Body of pancreas (tissue), 4 donors: ENCODE data around the gene TMEM269. TPM values are rescaled to one million over a fixed set of nuclear protein-coding genes. Genes with fewer than 3 reads are reported as not detected.

Experiments
- ATAC-seq: fragments of 150-250 bp; one replicate; pipeline ENCODE4 v1.9.1; 2016
- DNase-seq, 4 donors: peaks; one replicate each; pipeline ENCODE4 v3.0.0-alpha.2; 2019
- H3K27ac ChIP-seq, 4 donors: fragments of 200-600 bp; sonication (generic); 1 replicate in 3 of 4; 2 replicates in 1 of 4; pipeline versions ENCODE4 v1.5.1 to v1.6.1; 2016 to 2019; ENCODE audit warnings: mild to moderate bottlenecking in 1 of 4, mixed read lengths in 1 of 4, moderate library complexity in 1 of 4
- H3K27me3 ChIP-seq, 2 donors: fragments of 200-600 bp; sonication (generic); one replicate each; pipeline ENCODE4 v1.6.0; 2016; ENCODE audit warnings: mild to moderate bottlenecking in 1 of 2
- H3K36me3 ChIP-seq, 2 donors: fragments of 200-600 bp; sonication (generic); replicated peaks in 1 of 2; 2 replicates each; pipeline ENCODE4 v1.5.1; 2016; ENCODE audit warnings: low read depth in 2 of 2; ENCODE audit not compliant: insufficient read depth in 1 of 2
- H3K4me1 ChIP-seq: fragments of 200-600 bp; sonication (generic); one replicate; pipeline ENCODE4 v1.6.0; 2016
- H3K4me3 ChIP-seq, 2 donors: fragments of 200-600 bp; sonication (generic); 1 replicate in 1 of 2; 2 replicates in 1 of 2; pipeline ENCODE4 v1.5.1; 2016 to 2019
- H3K9me3 ChIP-seq, 3 donors: fragments of 200-600 bp; sonication (generic); 1 replicate in 2 of 3; 2 replicates in 1 of 3; pipeline ENCODE4 v1.5.1; 2016
- CTCF ChIP-seq, 7 experiments: fragments of 450-650 bp in 4 of 7; fragments of 200-600 bp in 3 of 7; sonication (generic) in 3 of 7; IDR thresholded peaks; one replicate each; pipeline ENCODE4 v1.5.1; 2016 to 2019; ENCODE audit warnings: antibody characterized with exemption in 7 of 7
- POLR2A ChIP-seq, 3 donors: fragments of 450-650 bp; IDR thresholded peaks; one replicate each; pipeline ENCODE4 v1.6.1; 2016; ENCODE audit warnings: antibody characterized with exemption in 3 of 3, mild to moderate bottlenecking in 2 of 3
- WGBS, 2 donors: methylation state at CpG; one replicate each; pipeline ENCODE4 v1.1.5; 2017; 5-methylcytosine and 5-hydroxymethylcytosine counted together
- intact Hi-C: fragments of 100-400 bp; cut with DNase I; formaldehyde crosslinking; loops from one replicate; pipeline ENCODE4 v1.15.1; 2023
- total RNA-seq, 2 donors: library from RNA; depleted of rRNA; stranded (reverse); fragments of >200 nt; gene quantifications; one replicate each; pipeline ENCODE4 v1.1.0, GENCODE V29; 2016

TMEM269 gene
- total RNA-seq, 2 donors from 2014 or later = not detected

GRCh38 chr1:42736571-42737200, 48.1 kb upstream of the TMEM269 start:
- DNase-seq (no peak), ATAC-seq (no peak)
- Histone ChIP-seq H3K4me3 (no peak overlapping the region), H3K27me3 (no peaks in the 10 kb centered on the region), H3K9me3 (no peaks in the 10 kb centered on the region), H3K36me3 (no peaks in the 10 kb centered on the region), H3K27ac (no peak overlapping the region), H3K4me1 (no peaks in the 10 kb centered on the region)
- TF ChIP-seq CTCF (IDR thresholded peaks at IDR 0.05) (no peak), POLR2A (IDR thresholded peaks at IDR 0.05) (no peak)
- WGBS, 2 donors = 88 to 93% methylated on average over 8 of the region's 8 CpGs
- intact Hi-C loops = no loop called here

- peak; percentile 65 for ATAC-seq
- WGBS, 2 donors = 24 to 40% methylated on average over 5 of the region's 5 CpGs
- H3K27ac ChIP-seq = no peak overlapping the region
Measured at GRCh38 chr1:42737257-42737656, 47.5 kb upstream of the TMEM269 start.

GRCh38 chr1:42737986-42738677, 46.7 kb upstream of the TMEM269 start:
- no peak for TF ChIP-seq CTCF (IDR thresholded peaks at IDR 0.05)
- TF ChIP-seq POLR2A (IDR thresholded peaks at IDR 0.05) = no peak
- Histone ChIP-seq H3K27ac (no peak overlapping the region), H3K9me3 (no peaks in the 10 kb centered on the region), H3K4me1 (no peaks in the 10 kb centered on the region), H3K27me3 (no peaks in the 10 kb centered on the region), H3K4me3 (no peak overlapping the region), H3K36me3 (no peaks in the 10 kb centered on the region)
- ATAC-seq = no peak
- intact Hi-C loops = no loop called here
- DNase-seq = no peak
- WGBS, 2 donors = 85 to 86% methylated on average over 4 to 21 of the region's 21 CpGs

More at GRCh38 chr1:42737257-42737656, 47.5 kb upstream of the TMEM269 start:
- peak in 3 of 7 experiments; percentile 11 to 23 (median 22) for TF ChIP-seq CTCF (IDR thresholded peaks at IDR 0.05)
- TF ChIP-seq POLR2A (IDR thresholded peaks at IDR 0.05) = no peak
- Histone ChIP-seq H3K27me3 (no peaks in the 10 kb centered on the region), H3K9me3 (no peaks in the 10 kb centered on the region), H3K4me3 (no peak overlapping the region), H3K4me1 (no peaks in the 10 kb centered on the region), H3K36me3 (no peaks in the 10 kb centered on the region)
- intact Hi-C loops = no loop called here
- peak; percentile 64 to 90 (median 80) for DNase-seq

GRCh38 chr1:42738678-42739226, 46.0 kb upstream of the TMEM269 start:
- WGBS, 2 donors = 88 to 100% methylated on average over 1 to 8 of the region's 8 CpGs
- no peak overlapping the region for H3K4me3 ChIP-seq
- H3K27me3 ChIP-seq = no peaks in the 10 kb centered on the region
- no peaks in the 10 kb centered on the region for H3K36me3 ChIP-seq
- TF ChIP-seq POLR2A (IDR thresholded peaks at IDR 0.05) (no peak), CTCF (IDR thresholded peaks at IDR 0.05) (no peak)
- H3K4me1 ChIP-seq = no peaks in the 10 kb centered on the region
- no peaks in the 10 kb centered on the region for H3K9me3 ChIP-seq
- no peak overlapping the region for H3K27ac ChIP-seq
- intact Hi-C loops = no loop called here
- DNase-seq (no peak), ATAC-seq (no peak)
